ENCODE data around the gene LTBP2. TPM values are rescaled to one million over a fixed set of nuclear protein-coding genes. Genes with fewer than 3 reads are reported as not detected.

The LTBP2 gene
- total RNA-seq, 1 experiment from 2014 or later = 17.4 TPM

DNA sequence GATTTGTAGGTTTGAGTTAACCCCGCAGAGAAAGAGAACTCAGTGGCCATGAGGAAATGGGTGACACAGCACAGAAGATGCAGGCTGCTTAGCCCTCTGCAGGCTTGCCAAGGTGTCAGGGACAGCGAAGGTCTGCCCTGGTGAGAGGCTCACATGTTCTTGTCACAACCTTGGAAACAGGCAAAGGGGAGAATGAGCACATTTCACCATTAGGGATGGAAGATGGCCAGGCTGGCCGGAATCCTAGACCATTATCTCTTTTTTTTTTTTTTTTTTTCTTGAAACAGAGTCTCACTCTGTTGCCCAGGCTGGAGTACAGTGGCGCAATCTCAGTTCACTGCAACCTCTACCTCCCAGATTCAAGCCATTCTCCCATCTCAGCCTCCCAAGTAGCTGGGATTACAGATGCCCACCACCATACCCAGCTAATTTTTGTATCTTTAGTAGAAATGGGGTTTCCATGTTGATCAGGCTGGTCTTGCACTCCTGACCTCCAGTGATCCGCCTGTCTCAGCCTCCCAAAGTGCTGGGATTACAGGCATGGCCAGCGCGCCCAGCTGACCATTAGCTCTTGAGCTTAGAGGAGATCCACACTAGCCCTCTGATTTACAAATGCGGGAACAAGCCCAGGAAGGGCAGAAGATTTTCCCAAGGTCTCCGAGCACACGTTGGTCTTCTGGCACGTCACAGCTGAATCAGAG, 34.6 kb downstream of the LTBP2 start:
- Histone ChIP-seq H3F3A (ENCODE audit: low read length, unreplicated experiment) (peaks cover 8% of the 10 kb centered on the region), H3K79me2 (ENCODE audit: low read length) (no peaks in the 10 kb centered on the region; the same call in 1 of the 2 replicates), H3K27me3 (ENCODE audit: low read length) (no peaks in the 10 kb centered on the region), H3K36me3 (ENCODE audit: low read depth, low read length) (no peaks in the 10 kb centered on the region), H3K4me2 (ENCODE audit: low read length) (no peak overlapping the region), H2AFZ (ENCODE audit: low read length) (no peak overlapping the region), H3K27ac (ENCODE audit: low read length) (no peak overlapping the region), H3K4me3 (ENCODE audit: low read length) (no peak overlapping the region), H4K20me1 (ENCODE audit: low read length) (no peaks in the 10 kb centered on the region), H3K4me1 (ENCODE audit: insufficient read depth, low read length) (peaks cover 43% of the 10 kb centered on the region), H3K9me2 (replicated peaks; ENCODE audit: low read length) (no peaks in the 10 kb centered on the region), H3K9me3 (ENCODE audit: low read length) (no peaks in the 10 kb centered on the region), H3K9ac (ENCODE audit: low read length) (no peak overlapping the region)
- POLR2A ChIA-PET (ENCODE audit: unreplicated experiment) = interaction anchor here (0.6 kb wide), 1 partner anchor 487 kb away, joined by 4 read pairs; the partner anchor contains the start of gene ACYP1
- intact Hi-C loops (cut with micrococcal nuclease) = no loop called here
- TF ChIP-seq CTCF (conservative IDR thresholded peaks at IDR 0.05; ENCODE audit: low read depth, low read length) (no peak), EZH2phosphoT487 (IDR thresholded peaks at IDR 0.05; ENCODE audit: borderline replicate concordance, low read length) (no peak), EZH2 (IDR thresholded peaks at IDR 0.05; ENCODE audit: low read length, unreplicated experiment) (no peak)
- CTCF ChIA-PET = no interaction called here
- DNase-seq (no peak), ATAC-seq (no peak)
- BruUV-seq (replicated peaks) = no TSS peak

- TF ChIP-seq CTCF (conservative IDR thresholded peaks at IDR 0.05; ENCODE audit: low read depth, low read length) (no peak), EZH2 (IDR thresholded peaks at IDR 0.05; ENCODE audit: low read length, unreplicated experiment) (no peak), EZH2phosphoT487 (IDR thresholded peaks at IDR 0.05; ENCODE audit: borderline replicate concordance, low read length) (no peak)
- H3K36me3 ChIP-seq (ENCODE audit: low read depth, low read length) = no peaks in the 10 kb centered on the region
- no peak overlapping the region for H3K9ac ChIP-seq (ENCODE audit: low read length)
- H3K9me2 ChIP-seq (replicated peaks; ENCODE audit: low read length) = no peaks in the 10 kb centered on the region
- H3K9me3 ChIP-seq (ENCODE audit: low read length) = no peaks in the 10 kb centered on the region
- H3K27ac ChIP-seq (ENCODE audit: low read length) = no peak overlapping the region
- H3K27me3 ChIP-seq (ENCODE audit: low read length) = no peaks in the 10 kb centered on the region
- no peak overlapping the region for H3K4me2 ChIP-seq (ENCODE audit: low read length)
- no peak for ATAC-seq
- POLR2A ChIA-PET (ENCODE audit: unreplicated experiment) = no interaction called here
- H3K79me2 ChIP-seq (ENCODE audit: low read length) = no peaks in the 10 kb centered on the region; the same call in 1 of the 2 replicates
- H3F3A ChIP-seq (ENCODE audit: low read length, unreplicated experiment) = peaks cover 17% of the 10 kb centered on the region
- DNase-seq = no peak
- peaks cover 57% of the 10 kb centered on the region for H3K4me1 ChIP-seq (ENCODE audit: insufficient read depth, low read length)
- no peak overlapping the region for H2AFZ ChIP-seq (ENCODE audit: low read length)
- intact Hi-C loops (cut with micrococcal nuclease) = no loop called here
- BruUV-seq (replicated peaks) = no TSS peak
- H4K20me1 ChIP-seq (ENCODE audit: low read length) = no peaks in the 10 kb centered on the region
- no peak overlapping the region for H3K4me3 ChIP-seq (ENCODE audit: low read length)
- CTCF ChIA-PET = no interaction called here
Observed at GRCh38 chr14:74575936-74576335, 36.1 kb downstream of the LTBP2 start.

GRCh38 chr14:74575507-74575906, 36.5 kb downstream of the LTBP2 start:
- CTCF ChIA-PET = no interaction called here
- Histone ChIP-seq H3K4me2 (ENCODE audit: low read length) (no peak overlapping the region), H3K27ac (ENCODE audit: low read length) (no peak overlapping the region), H3K4me1 (ENCODE audit: insufficient read depth, low read length) (peaks cover 59% of the 10 kb centered on the region), H2AFZ (ENCODE audit: low read length) (no peak overlapping the region), H3K36me3 (ENCODE audit: low read depth, low read length) (no peaks in the 10 kb centered on the region), H3K9me2 (replicated peaks; ENCODE audit: low read length) (no peaks in the 10 kb centered on the region), H3K27me3 (ENCODE audit: low read length) (no peaks in the 10 kb centered on the region), H3F3A (ENCODE audit: low read length, unreplicated experiment) (peaks cover 17% of the 10 kb centered on the region), H3K9me3 (ENCODE audit: low read length) (no peaks in the 10 kb centered on the region), H3K9ac (ENCODE audit: low read length) (no peak overlapping the region), H3K4me3 (ENCODE audit: low read length) (no peak overlapping the region), H4K20me1 (ENCODE audit: low read length) (no peaks in the 10 kb centered on the region), H3K79me2 (ENCODE audit: low read length) (no peaks in the 10 kb centered on the region; the same call in 1 of the 2 replicates)
- no peak for TF ChIP-seq EZH2phosphoT487 (IDR thresholded peaks at IDR 0.05; ENCODE audit: borderline replicate concordance, low read length)
- no peak for TF ChIP-seq CTCF (conservative IDR thresholded peaks at IDR 0.05; ENCODE audit: low read depth, low read length)
- TF ChIP-seq EZH2 (IDR thresholded peaks at IDR 0.05; ENCODE audit: low read length, unreplicated experiment) = no peak
- DNase-seq = no peak
- intact Hi-C loops (cut with micrococcal nuclease) = no loop called here
- POLR2A ChIA-PET (ENCODE audit: unreplicated experiment) = no interaction called here
- ATAC-seq = no peak
- BruUV-seq (replicated peaks) = no TSS peak
